Measurements from ENCODE around the gene U2AF2.
A peak's percentile ranks its signal among the peaks of the same experiment; 100 is the strongest.

U2AF2 gene

DNA sequence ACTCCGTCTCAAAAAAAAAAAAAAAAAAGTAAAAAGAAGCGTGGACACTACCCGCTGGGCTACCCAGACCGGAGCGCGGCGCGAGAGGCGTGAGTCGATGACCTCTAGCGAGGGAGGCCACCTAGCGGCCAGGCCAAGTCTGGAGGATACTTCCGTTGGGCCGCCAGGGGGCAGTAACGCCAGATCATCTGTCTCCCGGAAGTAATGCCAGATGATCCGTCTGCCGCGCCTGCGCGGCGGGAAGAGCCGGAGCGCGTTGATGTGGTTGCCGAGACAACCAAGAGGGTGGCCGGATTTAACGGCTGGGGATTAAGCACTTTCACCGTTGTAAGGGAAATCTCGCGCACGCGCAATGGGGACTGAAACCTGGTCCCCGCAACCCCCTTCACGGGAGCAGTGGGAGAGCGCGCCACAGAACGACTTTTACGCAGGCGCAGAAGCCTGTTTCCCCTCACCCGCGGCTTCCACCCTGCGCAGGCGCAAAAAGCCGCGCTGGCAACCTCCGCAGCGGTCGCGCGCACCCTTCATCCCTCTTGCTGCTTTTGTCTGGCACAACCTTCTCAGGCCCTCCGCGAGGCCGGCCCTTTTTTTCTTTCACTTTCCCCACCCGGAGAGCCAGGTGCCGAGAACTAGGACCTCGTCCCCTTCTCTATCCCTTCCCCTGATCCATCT is 1.0 kb upstream of the U2AF2 start (continued):
- TF ChIP-seq, protein P1, sequence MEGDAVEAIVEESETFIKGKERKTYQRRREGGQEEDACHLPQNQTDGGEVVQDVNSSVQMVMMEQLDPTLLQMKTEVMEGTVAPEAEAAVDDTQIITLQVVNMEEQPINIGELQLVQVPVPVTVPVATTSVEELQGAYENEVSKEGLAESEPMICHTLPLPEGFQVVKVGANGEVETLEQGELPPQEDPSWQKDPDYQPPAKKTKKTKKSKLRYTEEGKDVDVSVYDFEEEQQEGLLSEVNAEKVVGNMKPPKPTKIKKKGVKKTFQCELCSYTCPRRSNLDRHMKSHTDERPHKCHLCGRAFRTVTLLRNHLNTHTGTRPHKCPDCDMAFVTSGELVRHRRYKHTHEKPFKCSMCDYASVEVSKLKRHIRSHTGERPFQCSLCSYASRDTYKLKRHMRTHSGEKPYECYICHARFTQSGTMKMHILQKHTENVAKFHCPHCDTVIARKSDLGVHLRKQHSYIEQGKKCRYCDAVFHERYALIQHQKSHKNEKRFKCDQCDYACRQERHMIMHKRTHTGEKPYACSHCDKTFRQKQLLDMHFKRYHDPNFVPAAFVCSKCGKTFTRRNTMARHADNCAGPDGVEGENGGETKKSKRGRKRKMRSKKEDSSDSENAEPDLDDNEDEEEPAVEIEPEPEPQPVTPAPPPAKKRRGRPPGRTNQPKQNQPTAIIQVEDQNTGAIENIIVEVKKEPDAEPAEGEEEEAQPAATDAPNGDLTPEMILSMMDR (tag by site-specific recombination; IDR thresholded peaks at IDR 0.05), result peak; percentile 100
- TF ChIP-seq ZNF76 (tag by site-specific recombination; IDR thresholded peaks at IDR 0.05; ENCODE audit: borderline replicate concordance, low read depth) (peak; percentile 31; the same call in 1 of the 2 replicates), ZNF341 (tag by site-specific recombination; IDR thresholded peaks at IDR 0.05; ENCODE audit: low read depth) (peak; percentile 79), ZNF10 (tag by site-specific recombination; IDR thresholded peaks at IDR 0.05) (peak; percentile 45; the same call in 1 of the 2 replicates), ZNF48 (tag by site-specific recombination; IDR thresholded peaks at IDR 0.05) (no peak), ZNF16 (tag by site-specific recombination; IDR thresholded peaks at IDR 0.05; ENCODE audit: low read depth) (no peak), ZNF239 (tag by site-specific recombination; IDR thresholded peaks at IDR 0.05) (no peak), ZNF292 (tag by site-specific recombination; IDR thresholded peaks at IDR 0.05; ENCODE audit: borderline replicate concordance, low read depth) (no peak), SP3 (tag by site-specific recombination; IDR thresholded peaks at IDR 0.05) (peak; percentile 66), ZNF223 (tag by site-specific recombination; IDR thresholded peaks at IDR 0.05) (no peak), YY2 (tag by site-specific recombination; IDR thresholded peaks at IDR 0.05) (peak; percentile 10; the same call in 1 of the 2 replicates), ZNF146 (tag by site-specific recombination; IDR thresholded peaks at IDR 0.05) (no peak), ZNF175 (tag by site-specific recombination; IDR thresholded peaks at IDR 0.05) (no peak), REPIN1 (tag by site-specific recombination; IDR thresholded peaks at IDR 0.05; ENCODE audit: low read depth) (no peak), KLF1 (tag by site-specific recombination; IDR thresholded peaks at IDR 0.05) (no peak), ZNF776 (tag by site-specific recombination; IDR thresholded peaks at IDR 0.05; ENCODE audit: borderline replicate concordance) (no peak), MZF1 (tag by site-specific recombination; IDR thresholded peaks at IDR 0.05; ENCODE audit: borderline replicate concordance) (no peak), ZBTB20 (tag by site-specific recombination; IDR thresholded peaks at IDR 0.05) (no peak; the same call in 1 of the 2 replicates)
- TF ChIP-seq, protein P2, sequence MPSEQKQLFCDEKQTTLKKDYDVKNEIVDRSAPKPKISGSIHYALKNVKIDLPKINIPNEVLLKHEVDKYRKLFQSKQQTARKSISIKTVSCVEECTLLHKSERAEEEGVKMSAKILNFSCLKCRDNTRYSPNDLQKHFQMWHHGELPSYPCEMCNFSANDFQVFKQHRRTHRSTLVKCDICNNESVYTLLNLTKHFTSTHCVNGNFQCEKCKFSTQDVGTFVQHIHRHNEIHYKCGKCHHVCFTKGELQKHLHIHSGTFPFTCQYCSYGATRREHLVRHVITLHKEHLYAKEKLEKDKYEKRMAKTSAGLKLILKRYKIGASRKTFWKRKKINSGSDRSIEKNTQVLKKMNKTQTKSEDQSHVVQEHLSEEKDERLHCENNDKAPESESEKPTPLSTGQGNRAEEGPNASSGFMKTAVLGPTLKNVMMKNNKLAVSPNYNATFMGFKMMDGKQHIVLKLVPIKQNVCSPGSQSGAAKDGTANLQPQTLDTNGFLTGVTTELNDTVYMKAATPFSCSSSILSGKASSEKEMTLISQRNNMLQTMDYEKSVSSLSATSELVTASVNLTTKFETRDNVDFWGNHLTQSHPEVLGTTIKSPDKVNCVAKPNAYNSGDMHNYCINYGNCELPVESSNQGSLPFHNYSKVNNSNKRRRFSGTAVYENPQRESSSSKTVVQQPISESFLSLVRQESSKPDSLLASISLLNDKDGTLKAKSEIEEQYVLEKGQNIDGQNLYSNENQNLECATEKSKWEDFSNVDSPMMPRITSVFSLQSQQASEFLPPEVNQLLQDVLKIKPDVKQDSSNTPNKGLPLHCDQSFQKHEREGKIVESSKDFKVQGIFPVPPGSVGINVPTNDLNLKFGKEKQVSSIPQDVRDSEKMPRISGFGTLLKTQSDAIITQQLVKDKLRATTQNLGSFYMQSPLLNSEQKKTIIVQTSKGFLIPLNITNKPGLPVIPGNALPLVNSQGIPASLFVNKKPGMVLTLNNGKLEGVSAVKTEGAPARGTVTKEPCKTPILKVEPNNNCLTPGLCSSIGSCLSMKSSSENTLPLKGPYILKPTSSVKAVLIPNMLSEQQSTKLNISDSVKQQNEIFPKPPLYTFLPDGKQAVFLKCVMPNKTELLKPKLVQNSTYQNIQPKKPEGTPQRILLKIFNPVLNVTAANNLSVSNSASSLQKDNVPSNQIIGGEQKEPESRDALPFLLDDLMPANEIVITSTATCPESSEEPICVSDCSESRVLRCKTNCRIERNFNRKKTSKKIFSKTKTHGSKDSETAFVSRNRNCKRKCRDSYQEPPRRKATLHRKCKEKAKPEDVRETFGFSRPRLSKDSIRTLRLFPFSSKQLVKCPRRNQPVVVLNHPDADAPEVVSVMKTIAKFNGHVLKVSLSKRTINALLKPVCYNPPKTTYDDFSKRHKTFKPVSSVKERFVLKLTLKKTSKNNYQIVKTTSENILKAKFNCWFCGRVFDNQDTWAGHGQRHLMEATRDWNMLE (tag by site-specific recombination; conservative IDR thresholded peaks at IDR 0.05; ENCODE audit: low read depth), result peak; percentile 56
- TF ChIP-seq, protein P3, sequence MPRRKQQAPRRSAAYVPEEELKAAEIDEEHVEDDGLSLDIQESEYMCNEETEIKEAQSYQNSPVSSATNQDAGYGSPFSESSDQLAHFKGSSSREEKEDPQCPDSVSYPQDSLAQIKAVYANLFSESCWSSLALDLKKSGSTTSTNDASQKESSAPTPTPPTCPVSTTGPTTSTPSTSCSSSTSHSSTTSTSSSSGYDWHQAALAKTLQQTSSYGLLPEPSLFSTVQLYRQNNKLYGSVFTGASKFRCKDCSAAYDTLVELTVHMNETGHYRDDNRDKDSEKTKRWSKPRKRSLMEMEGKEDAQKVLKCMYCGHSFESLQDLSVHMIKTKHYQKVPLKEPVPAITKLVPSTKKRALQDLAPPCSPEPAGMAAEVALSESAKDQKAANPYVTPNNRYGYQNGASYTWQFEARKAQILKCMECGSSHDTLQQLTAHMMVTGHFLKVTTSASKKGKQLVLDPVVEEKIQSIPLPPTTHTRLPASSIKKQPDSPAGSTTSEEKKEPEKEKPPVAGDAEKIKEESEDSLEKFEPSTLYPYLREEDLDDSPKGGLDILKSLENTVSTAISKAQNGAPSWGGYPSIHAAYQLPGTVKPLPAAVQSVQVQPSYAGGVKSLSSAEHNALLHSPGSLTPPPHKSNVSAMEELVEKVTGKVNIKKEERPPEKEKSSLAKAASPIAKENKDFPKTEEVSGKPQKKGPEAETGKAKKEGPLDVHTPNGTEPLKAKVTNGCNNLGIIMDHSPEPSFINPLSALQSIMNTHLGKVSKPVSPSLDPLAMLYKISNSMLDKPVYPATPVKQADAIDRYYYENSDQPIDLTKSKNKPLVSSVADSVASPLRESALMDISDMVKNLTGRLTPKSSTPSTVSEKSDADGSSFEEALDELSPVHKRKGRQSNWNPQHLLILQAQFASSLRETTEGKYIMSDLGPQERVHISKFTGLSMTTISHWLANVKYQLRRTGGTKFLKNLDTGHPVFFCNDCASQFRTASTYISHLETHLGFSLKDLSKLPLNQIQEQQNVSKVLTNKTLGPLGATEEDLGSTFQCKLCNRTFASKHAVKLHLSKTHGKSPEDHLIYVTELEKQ (tag by site-specific recombination; IDR thresholded peaks at IDR 0.05; ENCODE audit: borderline replicate concordance), result no peak
- TF ChIP-seq, protein P4, sequence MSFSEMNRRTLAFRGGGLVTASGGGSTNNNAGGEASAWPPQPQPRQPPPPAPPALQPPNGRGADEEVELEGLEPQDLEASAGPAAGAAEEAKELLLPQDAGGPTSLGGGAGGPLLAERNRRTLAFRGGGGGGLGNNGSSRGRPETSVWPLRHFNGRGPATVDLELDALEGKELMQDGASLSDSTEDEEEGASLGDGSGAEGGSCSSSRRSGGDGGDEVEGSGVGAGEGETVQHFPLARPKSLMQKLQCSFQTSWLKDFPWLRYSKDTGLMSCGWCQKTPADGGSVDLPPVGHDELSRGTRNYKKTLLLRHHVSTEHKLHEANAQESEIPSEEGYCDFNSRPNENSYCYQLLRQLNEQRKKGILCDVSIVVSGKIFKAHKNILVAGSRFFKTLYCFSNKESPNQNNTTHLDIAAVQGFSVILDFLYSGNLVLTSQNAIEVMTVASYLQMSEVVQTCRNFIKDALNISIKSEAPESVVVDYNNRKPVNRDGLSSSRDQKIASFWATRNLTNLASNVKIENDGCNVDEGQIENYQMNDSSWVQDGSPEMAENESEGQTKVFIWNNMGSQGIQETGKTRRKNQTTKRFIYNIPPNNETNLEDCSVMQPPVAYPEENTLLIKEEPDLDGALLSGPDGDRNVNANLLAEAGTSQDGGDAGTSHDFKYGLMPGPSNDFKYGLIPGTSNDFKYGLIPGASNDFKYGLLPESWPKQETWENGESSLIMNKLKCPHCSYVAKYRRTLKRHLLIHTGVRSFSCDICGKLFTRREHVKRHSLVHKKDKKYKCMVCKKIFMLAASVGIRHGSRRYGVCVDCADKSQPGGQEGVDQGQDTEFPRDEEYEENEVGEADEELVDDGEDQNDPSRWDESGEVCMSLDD (tag by site-specific recombination; IDR thresholded peaks at IDR 0.05), result no peak
- TF ChIP-seq, protein P5, sequence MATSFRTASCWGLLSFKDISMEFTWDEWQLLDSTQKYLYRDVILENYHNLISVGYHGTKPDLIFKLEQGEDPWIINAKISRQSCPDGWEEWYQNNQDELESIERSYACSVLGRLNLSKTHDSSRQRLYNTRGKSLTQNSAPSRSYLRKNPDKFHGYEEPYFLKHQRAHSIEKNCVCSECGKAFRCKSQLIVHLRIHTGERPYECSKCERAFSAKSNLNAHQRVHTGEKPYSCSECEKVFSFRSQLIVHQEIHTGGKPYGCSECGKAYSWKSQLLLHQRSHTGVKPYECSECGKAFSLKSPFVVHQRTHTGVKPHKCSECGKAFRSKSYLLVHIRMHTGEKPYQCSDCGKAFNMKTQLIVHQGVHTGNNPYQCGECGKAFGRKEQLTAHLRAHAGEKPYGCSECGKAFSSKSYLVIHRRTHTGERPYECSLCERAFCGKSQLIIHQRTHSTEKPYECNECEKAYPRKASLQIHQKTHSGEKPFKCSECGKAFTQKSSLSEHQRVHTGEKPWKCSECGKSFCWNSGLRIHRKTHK (tag by site-specific recombination; IDR thresholded peaks at IDR 0.05), result no peak
- TF ChIP-seq, protein P6, sequence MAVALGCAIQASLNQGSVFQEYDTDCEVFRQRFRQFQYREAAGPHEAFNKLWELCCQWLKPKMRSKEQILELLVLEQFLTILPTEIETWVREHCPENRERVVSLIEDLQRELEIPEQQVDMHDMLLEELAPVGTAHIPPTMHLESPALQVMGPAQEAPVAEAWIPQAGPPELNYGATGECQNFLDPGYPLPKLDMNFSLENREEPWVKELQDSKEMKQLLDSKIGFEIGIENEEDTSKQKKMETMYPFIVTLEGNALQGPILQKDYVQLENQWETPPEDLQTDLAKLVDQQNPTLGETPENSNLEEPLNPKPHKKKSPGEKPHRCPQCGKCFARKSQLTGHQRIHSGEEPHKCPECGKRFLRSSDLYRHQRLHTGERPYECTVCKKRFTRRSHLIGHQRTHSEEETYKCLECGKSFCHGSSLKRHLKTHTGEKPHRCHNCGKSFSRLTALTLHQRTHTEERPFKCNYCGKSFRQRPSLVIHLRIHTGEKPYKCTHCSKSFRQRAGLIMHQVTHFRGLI (tag by site-specific recombination; IDR thresholded peaks at IDR 0.05), result no peak

All from HEK293 (cell line).